ENCODE data around the gene RBPJ.
A peak's percentile ranks its signal among the peaks of the same experiment; 100 is the strongest.

Gene RBPJ

GRCh38 chr4:26407476-26407875, 86.7 kb downstream of the RBPJ start:
- Mint-ChIP-seq H3K9me3 (peaks cover 4 to 8% of the 10 kb centered on the region in 2 donors), H3K4me1 (ENCODE audit: low read depth in 2 of 2) (peaks cover 5 to 9% of the 10 kb centered on the region in 2 donors), H3K27me3 (no peaks in the 10 kb centered on the region), H3K4me3 (no peak overlapping the region), H3K27ac (no peak overlapping the region), H3K36me3 (ENCODE audit: insufficient read depth) (peaks cover 17% of the 10 kb centered on the region)
- ATAC-seq (replicated peaks), result no peak
- no peak for DNase-seq

- H3K9me3 Mint-ChIP-seq, result peaks cover 4 to 8% of the 10 kb centered on the region in 2 donors
- DNase-seq (peak; percentile 33 to 55 (median 44)), ATAC-seq (replicated peaks) (peak; percentile 61)
- H3K4me3 Mint-ChIP-seq, result no peak overlapping the region
- peaks cover 24% of the 10 kb centered on the region for H3K36me3 Mint-ChIP-seq (ENCODE audit: insufficient read depth)
- H3K27ac Mint-ChIP-seq, result no peak overlapping the region
- no peaks in the 10 kb centered on the region for H3K27me3 Mint-ChIP-seq
- no peaks in the 10 kb centered on the region for H3K4me1 Mint-ChIP-seq (ENCODE audit: low read depth in 2 of 2)
Measured at GRCh38 chr4:26410385-26411293, 89.8 kb downstream of the RBPJ start.

- no peak for ATAC-seq (replicated peaks)
- Mint-ChIP-seq H3K4me3 (no peak overlapping the region), H3K27ac (no peak overlapping the region), H3K9me3 (no peaks in the 10 kb centered on the region), H3K27me3 (no peaks in the 10 kb centered on the region), H3K4me1 (ENCODE audit: low read depth in 2 of 2) (no peaks in the 10 kb centered on the region), H3K36me3 (ENCODE audit: insufficient read depth) (peaks cover 24% of the 10 kb centered on the region)
- no peak for DNase-seq
Measured at GRCh38 chr4:26412381-26413372, 91.9 kb downstream of the RBPJ start.

DNA sequence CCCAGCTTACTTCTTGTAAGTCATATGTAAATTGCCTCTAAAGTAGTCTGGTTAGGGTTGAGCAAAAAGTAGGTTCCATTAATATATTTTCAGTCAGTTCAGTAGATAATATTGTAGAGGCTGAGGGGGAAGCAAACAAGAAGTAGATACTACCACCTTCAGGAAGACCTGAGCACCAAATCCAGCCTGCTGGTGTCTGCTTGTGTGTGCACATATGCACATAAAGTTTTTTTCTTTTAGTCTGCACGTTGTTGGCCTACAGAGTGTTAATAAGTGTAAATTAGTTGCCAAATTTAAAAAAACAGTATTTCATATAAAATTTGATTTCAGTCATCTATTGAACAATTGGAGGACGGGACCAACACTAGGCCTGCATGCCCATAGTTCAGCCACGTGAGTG, 92.8 kb downstream of the RBPJ start:
- peaks cover 24% of the 10 kb centered on the region for H3K36me3 Mint-ChIP-seq (ENCODE audit: insufficient read depth)
- H3K4me3 Mint-ChIP-seq, result no peak overlapping the region
- H3K4me1 Mint-ChIP-seq (ENCODE audit: low read depth in 2 of 2), result no peaks in the 10 kb centered on the region
- ATAC-seq (replicated peaks), result no peak
- H3K9me3 Mint-ChIP-seq, result no peaks in the 10 kb centered on the region
- no peak overlapping the region for H3K27ac Mint-ChIP-seq
- no peak for DNase-seq
- no peaks in the 10 kb centered on the region for H3K27me3 Mint-ChIP-seq

DNA sequence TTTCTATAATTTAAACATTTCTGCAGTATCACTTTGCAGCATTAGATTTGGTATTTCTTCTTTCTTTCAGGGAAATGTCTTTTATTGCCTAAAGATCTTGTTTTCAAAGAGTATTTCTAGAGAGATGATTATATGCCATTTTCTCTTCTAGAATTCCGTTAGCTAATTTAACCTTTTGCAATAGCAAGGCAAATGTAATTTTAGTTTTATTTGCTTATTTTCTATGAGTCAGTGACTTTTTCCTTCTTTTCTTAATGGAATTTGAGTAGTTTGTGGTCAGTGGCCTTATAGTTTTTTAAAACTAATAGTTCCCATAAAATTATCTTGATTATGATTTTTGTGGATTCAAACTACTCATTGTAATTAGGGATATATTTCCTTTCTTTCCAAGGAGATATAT, 97.3 kb downstream of the RBPJ start:
- no peaks in the 10 kb centered on the region for H3K4me1 Mint-ChIP-seq (ENCODE audit: low read depth in 2 of 2)
- peaks cover 23% of the 10 kb centered on the region for H3K36me3 Mint-ChIP-seq (ENCODE audit: insufficient read depth)
- ATAC-seq (replicated peaks) (no peak), DNase-seq (no peak)
- no peak overlapping the region for H3K4me3 Mint-ChIP-seq
- no peaks in the 10 kb centered on the region for H3K9me3 Mint-ChIP-seq
- no peak overlapping the region for H3K27ac Mint-ChIP-seq
- no peaks in the 10 kb centered on the region for H3K27me3 Mint-ChIP-seq

- H3K36me3 Mint-ChIP-seq (ENCODE audit: insufficient read depth), result peaks cover 24% of the 10 kb centered on the region
- no peaks in the 10 kb centered on the region for H3K27me3 Mint-ChIP-seq
- no peak for DNase-seq
- no peak overlapping the region for H3K27ac Mint-ChIP-seq
- H3K9me3 Mint-ChIP-seq, result no peaks in the 10 kb centered on the region
- H3K4me3 Mint-ChIP-seq, result no peak overlapping the region
- no peak for ATAC-seq (replicated peaks)
- H3K4me1 Mint-ChIP-seq (ENCODE audit: low read depth in 2 of 2), result no peaks in the 10 kb centered on the region
Measured at GRCh38 chr4:26418850-26419249, 98.0 kb downstream of the RBPJ start.

DNA sequence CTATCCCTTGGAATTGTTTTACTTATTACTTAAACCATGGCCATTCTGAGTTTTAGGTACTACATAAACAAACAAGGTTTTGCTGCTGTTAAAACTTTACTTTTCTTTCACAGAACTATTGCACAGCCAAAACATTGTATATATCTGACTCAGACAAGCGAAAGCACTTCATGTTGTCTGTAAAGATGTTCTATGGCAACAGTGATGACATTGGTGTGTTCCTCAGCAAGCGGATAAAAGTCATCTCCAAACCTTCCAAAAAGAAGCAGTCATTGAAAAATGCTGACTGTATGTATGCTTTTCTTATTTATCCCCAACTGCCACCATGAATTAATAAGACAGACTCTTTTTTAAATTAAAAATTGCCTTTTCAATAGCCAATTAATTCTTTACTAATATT, 99.6 kb downstream of the RBPJ start:
- no peak for DNase-seq
- no peak for ATAC-seq (replicated peaks)
- Mint-ChIP-seq H3K4me1 (ENCODE audit: low read depth in 2 of 2) (no peaks in the 10 kb centered on the region), H3K27me3 (no peaks in the 10 kb centered on the region), H3K36me3 (ENCODE audit: insufficient read depth) (peaks cover 34% of the 10 kb centered on the region), H3K27ac (no peak overlapping the region), H3K9me3 (no peaks in the 10 kb centered on the region), H3K4me3 (no peak overlapping the region)

GRCh38 chr4:26420913-26421312, 100.1 kb downstream of the RBPJ start:
- ATAC-seq (replicated peaks) (no peak), DNase-seq (no peak)
- H3K9me3 Mint-ChIP-seq, result no peaks in the 10 kb centered on the region
- H3K4me1 Mint-ChIP-seq (ENCODE audit: low read depth in 2 of 2), result no peaks in the 10 kb centered on the region
- no peaks in the 10 kb centered on the region for H3K27me3 Mint-ChIP-seq
- no peak overlapping the region for H3K4me3 Mint-ChIP-seq
- H3K36me3 Mint-ChIP-seq (ENCODE audit: insufficient read depth), result peaks cover 32% of the 10 kb centered on the region
- no peak overlapping the region for H3K27ac Mint-ChIP-seq

- ATAC-seq (replicated peaks) (no peak), DNase-seq (no peak)
- Mint-ChIP-seq H3K9me3 (no peaks in the 10 kb centered on the region), H3K36me3 (ENCODE audit: insufficient read depth) (peaks cover 26% of the 10 kb centered on the region), H3K4me3 (no peak overlapping the region), H3K4me1 (ENCODE audit: low read depth in 2 of 2) (no peaks in the 10 kb centered on the region), H3K27me3 (no peaks in the 10 kb centered on the region), H3K27ac (no peak overlapping the region)
Measured at GRCh38 chr4:26424153-26424552, 103.3 kb downstream of the RBPJ start.

DNA sequence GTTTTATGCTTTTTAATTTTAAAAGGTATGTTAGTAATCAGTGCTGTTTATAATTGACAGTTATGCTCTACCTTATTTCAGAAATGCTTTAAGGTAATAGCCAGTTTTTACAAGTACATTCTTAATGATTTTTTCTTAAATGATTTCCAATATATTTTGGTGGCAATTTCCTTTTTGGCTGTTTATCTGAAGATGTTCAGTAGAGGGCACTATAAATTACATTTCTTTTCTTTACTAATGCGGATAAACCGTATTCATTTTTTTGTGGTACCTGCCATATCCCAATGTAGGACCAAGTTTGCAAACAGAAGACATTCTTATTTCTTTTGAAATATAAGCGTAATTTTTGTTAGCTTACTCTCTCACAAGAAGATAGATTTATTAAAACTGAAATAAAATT, 104.0 kb downstream of the RBPJ start:
- DNase-seq, result no peak
- ATAC-seq (replicated peaks), result no peak
- no peaks in the 10 kb centered on the region for H3K9me3 Mint-ChIP-seq
- H3K27ac Mint-ChIP-seq, result no peak overlapping the region
- no peaks in the 10 kb centered on the region for H3K4me1 Mint-ChIP-seq (ENCODE audit: low read depth in 2 of 2)
- no peak overlapping the region for H3K4me3 Mint-ChIP-seq
- peaks cover 31% of the 10 kb centered on the region for H3K36me3 Mint-ChIP-seq (ENCODE audit: insufficient read depth)
- H3K27me3 Mint-ChIP-seq, result no peaks in the 10 kb centered on the region

- Mint-ChIP-seq H3K9me3 (no peaks in the 10 kb centered on the region), H3K27me3 (no peaks in the 10 kb centered on the region), H3K4me1 (ENCODE audit: low read depth in 2 of 2) (no peaks in the 10 kb centered on the region), H3K27ac (peak overlapping the region in 1 of 2 donors; percentile 4), H3K4me3 (no peak overlapping the region), H3K36me3 (ENCODE audit: insufficient read depth) (peaks cover 41% of the 10 kb centered on the region)
- ATAC-seq (replicated peaks), result no peak
- DNase-seq, result no peak
Measured at GRCh38 chr4:26425953-26426352, 105.1 kb downstream of the RBPJ start.

GRCh38 chr4:26426892-26427291, 106.1 kb downstream of the RBPJ start:
- Mint-ChIP-seq H3K9me3 (no peaks in the 10 kb centered on the region), H3K4me1 (ENCODE audit: low read depth in 2 of 2) (no peaks in the 10 kb centered on the region), H3K27me3 (no peaks in the 10 kb centered on the region), H3K27ac (peak overlapping the region in 1 of 2 donors; percentile 4), H3K4me3 (no peak overlapping the region), H3K36me3 (ENCODE audit: insufficient read depth) (peaks cover 44% of the 10 kb centered on the region)
- DNase-seq, result no peak
- ATAC-seq (replicated peaks), result no peak

- ATAC-seq (replicated peaks), result no peak
- no peaks in the 10 kb centered on the region for H3K4me1 Mint-ChIP-seq (ENCODE audit: low read depth in 2 of 2)
- H3K4me3 Mint-ChIP-seq, result no peak overlapping the region
- H3K27me3 Mint-ChIP-seq, result no peaks in the 10 kb centered on the region
- no peaks in the 10 kb centered on the region for H3K9me3 Mint-ChIP-seq
- peaks cover 45% of the 10 kb centered on the region for H3K36me3 Mint-ChIP-seq (ENCODE audit: insufficient read depth)
- DNase-seq, result no peak
- no peak overlapping the region for H3K27ac Mint-ChIP-seq
Measured at GRCh38 chr4:26429910-26430309, 109.1 kb downstream of the RBPJ start.
